Measurements from ENCODE around the gene RGS3. TPM values are rescaled to one million over a fixed set of nuclear protein-coding genes. Genes with fewer than 3 reads are reported as not detected.

Gene RGS3
- total RNA-seq, 1 donor from 2014 or later = 29.9 TPM

DNA sequence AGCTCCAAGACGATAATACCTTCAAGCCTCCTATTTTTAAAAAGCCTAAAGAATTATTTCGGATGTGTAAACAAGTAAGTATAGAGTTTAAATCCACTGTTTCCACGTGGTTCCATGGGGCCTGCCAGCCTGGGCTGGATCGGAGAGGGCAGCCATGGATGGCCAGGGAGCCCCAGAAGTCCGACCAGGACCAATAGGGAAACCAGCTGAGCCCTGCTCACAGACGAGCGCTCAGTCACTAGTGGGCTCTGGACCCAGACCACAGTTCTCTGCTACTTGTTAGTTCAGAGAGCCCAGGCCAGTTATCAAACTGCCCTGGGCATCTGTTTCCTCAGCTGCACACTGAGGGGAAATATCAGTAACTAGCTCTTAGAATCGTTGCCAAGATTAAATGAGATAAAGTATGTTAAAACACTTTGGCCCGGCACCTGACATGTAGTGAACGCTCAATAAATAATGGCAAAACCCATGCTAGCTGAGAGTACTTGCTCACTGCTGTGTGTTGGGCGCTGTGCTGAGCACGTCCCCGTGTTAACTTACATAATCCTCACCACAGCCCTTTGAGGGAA, 124.8 kb downstream of the RGS3 start:
- no peak overlapping the region for H3K27ac Mint-ChIP-seq
- H3K9me3 Mint-ChIP-seq = no peaks in the 10 kb centered on the region
- H3K4me3 Mint-ChIP-seq = no peak overlapping the region
- TF ChIP-seq, protein P1, sequence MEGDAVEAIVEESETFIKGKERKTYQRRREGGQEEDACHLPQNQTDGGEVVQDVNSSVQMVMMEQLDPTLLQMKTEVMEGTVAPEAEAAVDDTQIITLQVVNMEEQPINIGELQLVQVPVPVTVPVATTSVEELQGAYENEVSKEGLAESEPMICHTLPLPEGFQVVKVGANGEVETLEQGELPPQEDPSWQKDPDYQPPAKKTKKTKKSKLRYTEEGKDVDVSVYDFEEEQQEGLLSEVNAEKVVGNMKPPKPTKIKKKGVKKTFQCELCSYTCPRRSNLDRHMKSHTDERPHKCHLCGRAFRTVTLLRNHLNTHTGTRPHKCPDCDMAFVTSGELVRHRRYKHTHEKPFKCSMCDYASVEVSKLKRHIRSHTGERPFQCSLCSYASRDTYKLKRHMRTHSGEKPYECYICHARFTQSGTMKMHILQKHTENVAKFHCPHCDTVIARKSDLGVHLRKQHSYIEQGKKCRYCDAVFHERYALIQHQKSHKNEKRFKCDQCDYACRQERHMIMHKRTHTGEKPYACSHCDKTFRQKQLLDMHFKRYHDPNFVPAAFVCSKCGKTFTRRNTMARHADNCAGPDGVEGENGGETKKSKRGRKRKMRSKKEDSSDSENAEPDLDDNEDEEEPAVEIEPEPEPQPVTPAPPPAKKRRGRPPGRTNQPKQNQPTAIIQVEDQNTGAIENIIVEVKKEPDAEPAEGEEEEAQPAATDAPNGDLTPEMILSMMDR (conservative IDR thresholded peaks at IDR 0.05) = no peak
- H3K27me3 Mint-ChIP-seq = no peaks in the 10 kb centered on the region
- DNase-seq (ENCODE audit: extremely low spot score, unreplicated experiment) = no peak
- H3K36me3 Mint-ChIP-seq = no peaks in the 10 kb centered on the region
- peaks cover 15% of the 10 kb centered on the region for H3K4me1 Mint-ChIP-seq (ENCODE audit: unreplicated experiment)

DNA sequence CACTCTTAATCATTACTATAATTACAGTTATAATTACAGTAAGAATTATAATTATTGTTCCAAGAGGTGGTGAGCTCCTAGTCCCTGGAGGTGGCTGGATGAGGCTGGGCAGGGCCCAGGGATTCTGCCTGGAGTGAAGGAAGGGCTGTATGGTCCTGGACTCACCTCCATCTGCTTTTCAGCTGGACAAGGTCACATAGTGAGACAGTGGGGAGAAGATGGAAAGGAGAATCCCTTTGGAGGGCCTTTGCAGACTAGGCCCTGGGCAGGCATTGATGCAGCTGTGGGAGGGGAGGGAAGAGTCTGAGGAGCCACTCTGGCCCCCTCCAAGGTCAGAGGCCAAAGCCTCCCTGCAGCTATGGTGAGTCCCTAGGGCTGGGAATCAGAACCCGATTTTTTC, 125.4 kb downstream of the RGS3 start:
- no peaks in the 10 kb centered on the region for H3K27me3 Mint-ChIP-seq
- H3K4me1 Mint-ChIP-seq (ENCODE audit: unreplicated experiment) = peaks cover 20% of the 10 kb centered on the region
- no peak overlapping the region for H3K27ac Mint-ChIP-seq
- H3K9me3 Mint-ChIP-seq = no peaks in the 10 kb centered on the region
- TF ChIP-seq, protein P1 (conservative IDR thresholded peaks at IDR 0.05) = no peak
- no peaks in the 10 kb centered on the region for H3K36me3 Mint-ChIP-seq
- H3K4me3 Mint-ChIP-seq = no peak overlapping the region
- no peak for DNase-seq (ENCODE audit: extremely low spot score, unreplicated experiment)

DNA sequence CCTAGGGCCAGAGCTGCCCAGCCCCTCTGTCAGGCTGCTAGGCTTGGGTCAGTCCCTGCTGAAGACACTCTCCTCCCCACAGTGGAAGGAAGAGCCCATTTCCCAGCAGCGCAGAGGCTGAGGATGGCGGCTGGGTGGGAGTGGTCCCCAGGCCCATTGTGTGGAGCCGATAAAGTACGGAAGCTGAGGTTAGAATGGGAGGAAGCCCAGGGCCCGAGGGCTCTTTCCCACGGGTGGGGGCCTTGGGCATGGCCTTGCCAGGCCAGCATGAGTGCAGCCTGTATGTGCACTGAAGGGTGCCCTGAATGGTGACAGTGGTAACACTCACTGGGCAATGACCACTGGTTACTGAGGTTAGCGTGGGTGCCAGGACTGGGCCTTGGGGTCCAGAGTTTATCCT, 125.9 kb downstream of the RGS3 start:
- H3K27me3 Mint-ChIP-seq = no peaks in the 10 kb centered on the region
- H3K9me3 Mint-ChIP-seq = no peaks in the 10 kb centered on the region
- no peak for DNase-seq (ENCODE audit: extremely low spot score, unreplicated experiment)
- H3K4me1 Mint-ChIP-seq (ENCODE audit: unreplicated experiment) = peaks cover 20% of the 10 kb centered on the region
- H3K27ac Mint-ChIP-seq = no peak overlapping the region
- H3K36me3 Mint-ChIP-seq = no peaks in the 10 kb centered on the region
- TF ChIP-seq, protein P1 (conservative IDR thresholded peaks at IDR 0.05) = no peak
- no peak overlapping the region for H3K4me3 Mint-ChIP-seq

DNA sequence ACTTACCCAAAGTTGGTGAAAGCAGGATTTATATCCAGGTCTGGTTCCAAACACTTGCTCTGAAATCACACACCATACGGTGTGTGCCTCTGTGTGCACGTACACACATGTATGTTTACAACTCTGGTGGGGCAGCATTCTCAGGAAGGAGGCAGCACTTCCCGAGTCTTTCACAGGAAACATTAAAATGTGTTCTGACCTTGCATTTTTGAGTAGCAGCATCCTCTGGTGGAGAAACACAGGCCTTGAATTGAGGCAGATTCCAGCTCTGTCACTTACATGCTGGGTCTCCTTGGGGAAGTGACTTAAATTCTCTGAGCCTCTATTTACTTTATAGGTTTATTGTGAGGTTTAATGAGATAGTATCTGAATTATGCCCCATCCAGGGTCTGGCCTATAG, 126.4 kb downstream of the RGS3 start:
- TF ChIP-seq, protein P1 (conservative IDR thresholded peaks at IDR 0.05) = peak; percentile 60
- peaks cover 20% of the 10 kb centered on the region for H3K4me1 Mint-ChIP-seq (ENCODE audit: unreplicated experiment)

DNA sequence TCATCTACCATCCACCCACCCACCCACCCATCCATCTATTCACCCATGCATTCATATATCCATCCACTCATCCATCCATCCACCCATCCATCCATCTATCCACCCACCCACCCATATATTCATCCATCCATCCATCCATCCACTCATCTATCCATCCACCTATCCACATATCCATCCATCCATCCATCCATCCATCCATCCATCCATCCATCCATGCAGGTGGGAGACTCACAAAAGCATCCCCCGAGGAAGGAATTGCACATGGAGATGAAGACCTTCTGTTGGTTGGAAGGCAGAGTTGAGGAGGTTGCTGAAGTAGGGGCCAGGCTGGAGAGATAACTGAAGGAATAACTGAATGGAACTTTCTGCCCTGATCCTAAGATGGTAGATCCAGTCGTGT, 126.9 kb downstream of the RGS3 start:
- H3K4me1 Mint-ChIP-seq (ENCODE audit: unreplicated experiment) = peaks cover 20% of the 10 kb centered on the region

More for the DNA sequence above, 126.4 kb downstream of the RGS3 start:
- Mint-ChIP-seq H3K9me3 (no peaks in the 10 kb centered on the region), H3K36me3 (no peaks in the 10 kb centered on the region), H3K4me3 (no peak overlapping the region), H3K27ac (no peak overlapping the region), H3K27me3 (no peaks in the 10 kb centered on the region)
- DNase-seq (ENCODE audit: extremely low spot score, unreplicated experiment) = no peak

More for the DNA sequence above, 126.9 kb downstream of the RGS3 start:
- Mint-ChIP-seq H3K4me3 (no peak overlapping the region), H3K36me3 (no peaks in the 10 kb centered on the region), H3K9me3 (no peaks in the 10 kb centered on the region), H3K27ac (no peak overlapping the region), H3K27me3 (no peaks in the 10 kb centered on the region)
- no peak for DNase-seq (ENCODE audit: extremely low spot score, unreplicated experiment)
- TF ChIP-seq, protein P1 (conservative IDR thresholded peaks at IDR 0.05) = no peak
